H1 (cell line): ENCODE results near the gene CHD2. TPM values are rescaled to one million over a fixed set of nuclear protein-coding genes. Genes with fewer than 3 reads are reported as not detected.

Experiments used
- TBP ChIP-seq: IDR thresholded peaks from 2 replicates; pipeline ENCODE4 v1.6.1; 2011; ENCODE audit warnings: low read depth, low read length, improper control_type of control experiment
- polyA plus RNA-seq, 7 experiments: library from polyadenylated mRNA; depleted of rRNA in 3 of 7; stranded (reverse) in 5 of 7; unstranded in 2 of 7; fragments of >200 nt in 5 of 7; fragments of 200-250 nt in 2 of 7; gene quantifications; 1 replicate in 5 of 7; 2 replicates in 1 of 7; 4 replicates in 1 of 7; pipeline versions ENCODE4 v1.2.1 to v1.2.3, GENCODE V29; 2011 to 2013; ENCODE audit warnings: missing spikeins in 2 of 7, mixed read lengths in 2 of 7
- total RNA-seq: library from RNA; stranded (reverse); fragmentation: NEBNext Ultra II Directional; extraction: Animal tissue kit (Norgen Biotek cat#: 25700); gene quantifications from 2 replicates; pipeline ENCODE4 v1.2.1, GENCODE V29; 2021
- TF ChIP-seq, protein P1 (sequence below): IDR thresholded peaks from 2 replicates; pipeline ENCODE4 v1.6.1; 2012; ENCODE audit warnings: low read length, inconsistent platforms

Gene CHD2
- total and polyA plus RNA-seq, 2 of the 8 experiments (the other 6 are each of a cell fraction or from before 2014, with no cell fraction given): 28.8 to 70.0 TPM

DNA sequence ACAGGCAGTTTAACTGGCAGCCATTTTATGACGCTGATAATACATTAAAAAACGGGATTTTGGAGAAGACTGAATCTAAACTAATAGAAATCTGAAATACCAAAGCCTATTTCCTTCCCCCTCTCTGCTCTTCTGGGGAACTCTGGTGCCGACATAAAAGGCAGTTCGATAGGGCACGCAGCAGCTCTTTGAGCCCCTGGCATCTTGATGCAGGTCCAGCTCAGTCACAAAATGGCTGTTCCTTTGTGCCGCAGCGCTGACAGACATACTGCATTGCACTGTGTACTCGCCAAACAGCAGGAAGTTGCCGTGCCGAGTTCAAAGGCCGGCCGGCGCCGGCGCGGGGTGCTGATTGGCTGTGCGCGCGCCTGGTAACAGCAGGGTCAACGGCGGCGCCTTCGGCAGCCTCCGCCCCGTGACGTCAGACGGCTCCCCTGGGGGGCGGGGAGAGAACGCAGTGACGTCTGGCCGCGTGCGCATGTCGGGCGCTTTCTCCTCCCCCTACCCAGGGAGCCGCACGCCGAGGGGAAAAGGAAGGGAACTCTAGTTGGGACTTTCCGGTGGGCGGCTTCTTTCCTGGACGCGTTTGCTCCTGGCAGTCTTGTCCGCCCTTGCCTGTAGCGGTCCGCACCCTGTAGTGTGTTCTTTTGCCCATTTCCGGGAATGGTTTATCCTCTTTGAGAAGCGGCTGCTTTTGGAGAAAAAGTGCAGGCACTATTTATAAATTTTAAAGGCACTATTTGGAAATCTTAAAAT is 4.0 kb downstream of the CHD2 start (continued):
- TF ChIP-seq, protein P1, sequence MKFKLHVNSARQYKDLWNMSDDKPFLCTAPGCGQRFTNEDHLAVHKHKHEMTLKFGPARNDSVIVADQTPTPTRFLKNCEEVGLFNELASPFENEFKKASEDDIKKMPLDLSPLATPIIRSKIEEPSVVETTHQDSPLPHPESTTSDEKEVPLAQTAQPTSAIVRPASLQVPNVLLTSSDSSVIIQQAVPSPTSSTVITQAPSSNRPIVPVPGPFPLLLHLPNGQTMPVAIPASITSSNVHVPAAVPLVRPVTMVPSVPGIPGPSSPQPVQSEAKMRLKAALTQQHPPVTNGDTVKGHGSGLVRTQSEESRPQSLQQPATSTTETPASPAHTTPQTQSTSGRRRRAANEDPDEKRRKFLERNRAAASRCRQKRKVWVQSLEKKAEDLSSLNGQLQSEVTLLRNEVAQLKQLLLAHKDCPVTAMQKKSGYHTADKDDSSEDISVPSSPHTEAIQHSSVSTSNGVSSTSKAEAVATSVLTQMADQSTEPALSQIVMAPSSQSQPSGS: peak; percentile 91
- TF ChIP-seq TBP: peak; percentile 93
